GM21825 (cell line): ENCODE results near the gene TFAP2E.

Source experiments
- ATAC-seq: cut with Tn5 transposase; IDR thresholded peaks from one replicate; pipeline ENCODE4 v1.9.1; 2021; ENCODE audit warnings: mild to moderate bottlenecking, moderate library complexity; ENCODE audit not compliant: unreplicated experiment

TFAP2E gene

DNA sequence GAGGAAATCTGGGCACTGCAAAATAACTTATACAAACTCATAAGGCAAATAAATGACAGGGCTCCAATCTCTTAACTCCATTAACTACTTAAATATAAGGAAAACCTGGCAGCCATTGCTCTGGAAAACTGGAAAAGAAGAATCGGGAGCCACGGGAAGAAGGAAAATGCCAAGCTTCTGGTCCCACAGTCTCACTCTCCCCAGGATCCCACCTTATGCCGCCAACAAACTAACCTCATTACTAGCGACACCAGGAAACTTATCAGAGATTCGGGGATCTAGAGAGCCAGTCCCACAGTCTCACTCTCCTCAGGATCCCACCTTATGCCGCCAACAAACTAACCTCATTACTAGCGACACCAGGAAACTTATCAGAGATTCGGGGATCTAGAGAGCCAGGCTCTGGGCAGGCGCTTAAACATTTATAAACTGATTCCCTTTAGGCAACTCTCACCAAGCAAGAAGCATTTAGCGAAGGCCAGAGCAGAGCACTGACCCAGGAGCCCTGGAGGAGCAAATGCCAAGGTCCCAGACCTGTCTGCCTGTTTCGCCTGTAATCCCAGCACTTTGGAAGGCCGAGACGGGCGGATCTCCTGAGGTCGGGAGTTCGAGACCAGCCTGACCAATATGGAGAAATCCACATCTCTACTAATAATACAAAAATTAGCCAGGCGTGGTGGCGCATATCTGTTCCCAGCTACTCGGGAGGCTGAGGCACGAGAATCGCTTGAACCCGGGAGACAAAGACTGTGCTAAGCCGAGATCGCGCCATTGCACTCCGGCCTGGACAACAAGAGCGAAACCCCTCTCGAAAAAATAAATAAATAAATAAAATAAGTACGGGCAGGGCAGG lies 67.5 kb downstream of the TFAP2E start:
- ATAC-seq = no peak

- ATAC-seq = peak; percentile 78
Observed at GRCh38 chr1:35641233-35641866, 68.2 kb downstream of the TFAP2E start, which contains the start of gene PSMB2. Gene PSMB2 (minus strand): TSS chr1:35641526. CDS start chr1:35641432, 94 bp downstream.

DNA sequence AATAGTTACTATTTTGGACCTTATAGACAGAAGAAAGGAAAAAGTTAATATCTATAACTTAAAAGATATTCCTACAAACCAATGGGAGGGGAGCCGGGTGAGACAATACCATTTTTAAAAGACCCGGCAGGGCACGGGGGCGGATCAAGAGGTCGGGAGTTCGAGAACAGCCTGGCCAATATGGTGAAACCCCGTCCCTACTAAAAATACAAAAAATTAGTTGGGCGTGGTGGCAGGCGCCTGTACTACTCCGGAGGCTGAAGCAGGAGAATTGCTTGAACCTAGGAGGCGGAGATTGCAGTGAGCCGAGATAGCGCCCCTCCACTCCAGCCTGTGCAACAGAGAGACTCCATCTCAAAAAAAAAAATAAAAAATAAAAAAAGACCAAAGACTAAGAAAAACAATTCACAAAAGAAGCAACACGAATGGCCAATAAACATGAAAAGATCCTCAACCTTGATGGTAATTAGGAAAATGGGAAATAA lies 69.4 kb downstream of the TFAP2E start:
- ATAC-seq = no peak

- ATAC-seq = no peak
Observed at GRCh38 chr1:35644204-35644603, 71.1 kb downstream of the TFAP2E start.
